HG03571 (cell line): ENCODE data around the gene LPAR2.
A peak's percentile ranks its signal among the peaks of the same experiment; 100 is the strongest.
"Not testable (repeated sequence)": the region's sequence is repeated elsewhere in the genome, so short reads cannot be mapped to it uniquely, and the experiment has no call there.

Experiments
- ATAC-seq: cut with Tn5 transposase; IDR thresholded peaks from one replicate; pipeline ENCODE4 v1.9.1; 2021; ENCODE audit not compliant: unreplicated experiment

The LPAR2 gene

DNA sequence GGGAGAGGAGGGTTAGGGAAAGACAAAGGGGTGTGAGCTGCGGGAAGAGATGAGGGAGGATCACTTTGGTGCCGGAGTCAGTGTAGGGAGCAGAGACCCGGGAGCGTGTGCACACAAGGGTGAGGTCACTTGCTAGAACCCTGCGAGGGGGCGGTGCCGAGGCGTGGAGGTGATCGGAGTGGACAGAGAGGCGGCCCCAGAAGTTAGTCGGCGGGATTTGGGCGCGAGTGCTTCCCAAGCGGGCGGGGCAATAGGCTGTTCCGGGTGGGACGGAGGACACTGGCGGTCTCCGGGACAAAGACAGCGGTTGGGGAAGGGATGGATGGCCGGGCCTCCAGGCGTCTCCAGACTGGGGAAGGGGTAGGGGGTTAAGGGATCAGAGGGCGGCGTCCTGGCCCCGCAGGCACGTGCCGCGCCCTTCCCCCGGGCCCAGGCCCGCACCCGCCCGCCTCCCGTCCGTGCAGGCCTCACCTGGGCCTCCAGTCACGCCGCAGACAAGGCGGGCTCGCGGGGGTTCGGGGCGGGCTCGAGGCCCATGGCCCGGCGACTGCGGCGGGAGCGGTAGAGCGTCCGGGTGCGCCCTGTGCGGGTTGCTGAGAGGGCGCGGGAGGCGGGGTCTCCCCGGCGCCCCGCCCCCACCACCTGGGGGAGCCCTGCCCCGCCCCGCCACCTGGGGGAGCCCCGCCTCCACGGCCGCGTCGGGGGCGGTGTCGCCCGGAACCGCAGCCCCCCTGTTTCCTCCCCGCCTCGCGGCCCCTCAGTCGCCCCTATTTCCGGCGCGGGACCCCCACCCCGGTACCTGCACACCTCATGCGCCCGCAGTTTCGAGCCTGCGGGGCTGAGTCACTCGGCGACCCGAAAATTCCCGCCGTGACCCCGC is at the start of gene LPAR2:
Gene LPAR2 (minus strand): TSS at position 600 of the 880 bp plus-strand sequence. CDS start 945 bp downstream, outside the sequence.
- ATAC-seq = peak; percentile 71

DNA sequence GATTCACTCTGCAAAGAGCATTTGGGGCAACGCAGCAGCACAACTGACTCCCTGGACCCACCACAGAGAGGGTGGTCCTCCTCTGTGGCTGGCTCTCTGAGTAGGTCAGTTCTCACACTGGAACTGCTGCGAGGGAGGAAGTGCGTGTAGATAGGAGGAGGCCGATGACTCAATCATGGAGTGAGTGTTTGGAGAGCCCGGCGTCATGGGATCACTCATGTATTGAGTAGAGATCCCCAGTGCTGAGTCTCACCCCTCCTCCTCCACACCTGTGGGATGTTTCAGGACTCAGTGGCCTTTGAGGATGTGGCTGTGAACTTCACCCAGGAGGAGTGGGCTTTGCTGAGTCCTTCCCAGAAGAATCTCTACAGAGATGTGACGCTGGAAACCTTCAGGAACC is 49.6 kb upstream of the LPAR2 start:
- ATAC-seq = no peak

DNA sequence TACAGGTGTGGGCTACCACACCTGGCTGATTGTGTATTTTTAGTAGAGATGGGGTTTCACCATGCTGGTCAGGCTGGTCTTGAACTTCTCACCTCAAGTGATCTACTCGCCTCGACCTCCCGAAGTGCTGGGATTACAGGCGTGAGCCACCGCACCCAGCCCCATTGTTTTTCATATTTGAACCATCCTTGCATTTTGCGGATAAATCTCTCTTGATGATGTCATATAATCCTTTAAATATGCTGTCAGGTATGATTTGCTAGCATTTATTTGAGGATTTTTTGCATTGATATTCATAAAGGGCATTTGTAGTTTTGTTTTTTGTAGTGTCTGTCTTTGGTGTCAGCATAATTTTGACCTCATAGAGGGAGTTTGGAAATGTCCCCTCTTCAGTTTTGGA is 46.3 kb upstream of the LPAR2 start:
- no peak for ATAC-seq

DNA sequence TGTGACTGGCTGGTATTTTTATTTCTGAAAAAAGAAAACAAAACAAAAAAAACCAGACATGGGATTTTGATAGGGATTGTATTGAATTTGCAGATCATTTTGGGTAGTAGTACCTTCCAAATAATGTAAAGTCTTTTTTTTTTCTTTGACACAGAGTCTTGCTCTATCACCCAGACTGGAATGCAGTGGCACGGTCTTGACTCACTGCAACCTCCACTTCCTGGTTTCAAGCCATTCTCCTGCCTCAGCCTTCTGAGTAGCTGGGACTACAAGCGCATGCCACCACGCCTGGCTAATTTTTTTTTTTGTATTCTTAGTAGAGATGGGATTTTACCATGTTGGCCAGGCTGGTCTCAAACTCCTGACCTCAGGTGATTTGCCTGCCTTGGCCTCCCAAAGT is 44.8 kb upstream of the LPAR2 start:
- no peak for ATAC-seq

DNA sequence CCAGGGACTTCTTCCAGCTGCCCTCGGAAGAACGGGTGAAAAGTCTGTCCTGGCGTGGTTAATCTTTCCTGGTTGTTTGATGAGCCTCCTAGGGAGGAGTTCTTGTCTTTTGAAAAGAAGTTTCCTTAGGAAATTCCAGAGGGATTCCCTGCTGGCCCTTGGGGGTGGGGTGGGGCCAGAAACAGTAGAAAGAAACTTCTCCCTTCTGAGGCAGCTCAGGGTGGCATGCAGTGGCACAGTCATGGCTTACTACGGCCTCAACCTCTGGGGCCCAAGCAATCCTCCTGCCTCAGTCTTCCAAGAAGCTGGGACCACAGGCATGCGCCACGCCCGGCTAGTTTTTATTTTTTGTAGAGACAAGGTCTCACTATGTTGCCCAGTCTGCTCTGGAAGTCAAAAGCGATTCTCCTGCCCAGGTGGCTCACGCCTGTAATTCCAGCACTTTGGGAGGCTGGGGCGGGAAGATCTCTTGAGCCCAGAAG is 42.1 kb upstream of the LPAR2 start:
- ATAC-seq = no peak

DNA sequence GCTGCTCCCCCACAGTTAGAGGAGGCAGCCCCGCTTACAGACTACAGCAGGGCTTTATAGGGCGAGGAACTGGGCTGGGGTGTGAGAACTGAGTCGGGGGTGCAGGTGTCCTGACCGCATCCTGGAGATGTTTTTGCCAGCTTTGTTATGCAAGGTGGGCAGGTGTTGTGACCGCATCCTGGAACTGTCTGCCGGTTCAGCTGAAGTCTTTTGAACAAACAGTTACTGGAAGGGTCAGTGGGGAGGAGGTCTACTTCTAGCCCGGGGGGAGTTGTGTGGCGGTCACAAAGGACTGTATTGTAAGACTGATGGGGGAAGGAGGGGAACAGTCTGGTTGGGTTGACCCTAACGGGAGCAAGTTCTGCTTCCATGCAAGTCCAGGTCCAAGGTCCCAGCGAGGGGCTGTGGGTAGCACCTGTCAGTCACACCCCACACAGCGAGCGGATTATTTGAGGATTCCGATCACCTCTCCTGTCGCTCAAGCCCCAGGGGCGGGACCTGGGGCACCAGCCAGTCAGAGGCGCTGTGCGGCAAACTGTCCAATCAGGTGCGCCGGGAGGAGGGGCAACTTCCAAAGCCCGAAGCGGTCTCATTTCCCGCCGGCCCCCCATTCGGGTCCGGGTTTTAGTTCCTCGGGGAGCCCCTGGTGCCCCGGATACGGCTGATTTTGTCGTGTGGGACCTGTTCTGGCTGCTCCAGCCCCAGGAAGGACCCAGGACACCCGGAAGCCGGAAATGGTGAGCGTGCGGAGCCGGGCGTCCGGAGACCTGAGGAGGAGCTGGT is 40.4 kb upstream of the LPAR2 start, which contains the start of gene ZNF101:
Gene ZNF101 (plus strand): TSS at position 610 of the 783 bp plus-strand sequence. CDS start 125 bp downstream, at position 735.
- peak; percentile 53 for ATAC-seq

DNA sequence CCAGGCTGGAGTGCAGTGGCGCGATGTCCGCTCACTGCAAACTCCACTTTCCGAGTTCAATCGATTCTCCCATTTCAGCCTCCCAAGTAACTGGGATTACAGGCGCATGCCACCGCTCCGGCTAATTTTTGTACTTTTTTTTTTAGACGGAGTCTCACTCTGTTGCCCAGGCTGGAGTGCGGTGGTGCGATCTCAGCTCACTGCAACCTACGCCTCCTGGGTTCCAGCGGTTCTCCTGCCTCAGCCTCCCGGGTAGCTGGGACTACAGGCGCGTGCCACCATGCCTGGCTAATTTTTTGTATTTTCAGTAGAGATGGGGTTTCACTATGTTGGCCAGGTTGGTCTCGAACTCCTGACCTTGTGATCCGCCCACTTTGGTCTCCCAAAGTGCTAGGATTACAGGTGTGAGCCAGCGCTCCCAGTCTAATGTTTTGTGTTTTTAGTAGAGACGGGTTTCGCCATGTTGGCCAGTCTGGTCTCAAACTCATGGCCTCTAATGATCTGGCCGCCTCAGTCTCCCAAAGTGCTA is 37.5 kb upstream of the LPAR2 start:
- not testable (repeated sequence) for ATAC-seq

DNA sequence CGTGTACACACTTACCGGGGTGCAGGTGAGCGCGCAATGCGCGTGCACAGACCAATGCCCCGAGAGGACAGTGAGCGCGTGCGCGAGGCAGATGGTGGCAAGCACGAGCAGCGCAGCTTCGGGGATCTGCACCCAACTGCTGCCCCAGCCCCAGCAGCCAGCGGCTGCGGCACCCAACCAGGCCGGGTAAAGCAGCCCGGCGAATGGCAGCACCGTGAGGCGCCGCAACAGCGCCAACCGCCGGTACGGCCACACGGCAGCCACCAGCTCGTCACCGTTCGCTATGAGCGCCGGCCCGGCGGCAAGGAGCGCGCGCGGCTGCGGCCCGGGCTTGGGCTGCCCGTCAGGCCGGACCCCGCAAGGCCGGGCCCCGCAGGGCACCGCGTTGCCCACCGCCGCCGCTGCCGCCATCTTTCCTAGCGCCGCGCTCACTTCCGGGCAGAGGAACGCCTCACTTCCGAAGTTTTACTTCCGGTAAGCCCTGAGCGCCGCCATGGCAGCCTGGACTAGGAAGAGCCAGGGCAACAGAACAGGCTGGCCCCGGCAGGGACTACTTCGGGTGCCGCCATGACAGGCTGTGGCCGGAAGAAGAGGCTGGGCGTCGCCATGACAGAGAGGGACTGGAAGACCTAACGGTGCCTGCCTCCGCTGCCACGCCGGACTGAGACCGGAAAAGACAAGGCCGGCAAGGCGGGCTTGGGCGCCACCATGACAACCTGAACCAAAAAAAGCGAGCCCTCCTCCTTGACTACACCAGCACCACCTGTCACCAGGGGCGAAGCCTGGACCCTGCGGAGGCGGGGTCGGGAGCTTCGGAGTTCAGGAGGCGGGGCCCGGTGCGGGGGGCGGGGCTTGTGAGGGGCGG is 35.5 kb upstream of the LPAR2 start, which contains the start of gene ATP13A1:
Gene ATP13A1 (minus strand): TSS at position 421 of the 865 bp plus-strand sequence. CDS start 10 bp downstream, at position 411.
- peak; percentile 61 for ATAC-seq

DNA sequence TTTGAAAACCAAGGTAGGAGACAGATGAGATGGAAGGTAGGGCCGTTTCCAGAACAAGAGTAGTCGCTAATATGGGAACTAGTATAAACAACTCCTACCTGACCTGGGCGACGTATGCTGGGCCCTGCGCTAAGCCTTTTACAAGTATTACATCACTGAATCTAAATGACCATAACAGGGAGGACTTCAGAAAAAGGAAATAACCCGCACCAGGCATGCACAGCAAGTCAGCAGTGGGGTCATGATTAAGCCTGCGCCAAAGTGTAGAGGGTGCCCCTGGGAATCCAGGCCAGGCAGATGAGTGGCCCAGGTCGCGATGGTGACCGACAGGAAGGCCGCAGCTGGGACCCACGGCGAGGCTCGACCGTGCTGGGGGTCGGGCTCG is 34.8 kb upstream of the LPAR2 start:
- peak; percentile 1 for ATAC-seq

DNA sequence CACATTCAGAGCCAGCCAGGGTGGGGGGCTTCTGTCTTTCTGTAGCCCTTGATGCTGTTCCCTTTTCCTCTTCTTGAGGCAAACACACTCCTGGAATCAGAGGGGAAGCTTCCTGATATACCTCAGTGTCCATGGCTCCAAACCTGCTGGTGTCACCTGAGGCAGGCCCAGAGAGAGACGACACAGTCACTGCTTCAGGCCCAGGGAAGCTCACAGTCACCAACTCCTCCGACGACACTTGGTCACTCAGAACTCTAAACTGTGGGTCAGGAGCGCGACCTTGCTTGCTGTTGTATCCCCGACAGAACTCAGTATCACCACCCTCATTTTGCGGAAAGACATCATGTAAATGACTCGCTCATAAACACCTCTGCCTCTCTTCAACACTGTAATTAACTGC is 34.3 kb upstream of the LPAR2 start:
- no peak for ATAC-seq

DNA sequence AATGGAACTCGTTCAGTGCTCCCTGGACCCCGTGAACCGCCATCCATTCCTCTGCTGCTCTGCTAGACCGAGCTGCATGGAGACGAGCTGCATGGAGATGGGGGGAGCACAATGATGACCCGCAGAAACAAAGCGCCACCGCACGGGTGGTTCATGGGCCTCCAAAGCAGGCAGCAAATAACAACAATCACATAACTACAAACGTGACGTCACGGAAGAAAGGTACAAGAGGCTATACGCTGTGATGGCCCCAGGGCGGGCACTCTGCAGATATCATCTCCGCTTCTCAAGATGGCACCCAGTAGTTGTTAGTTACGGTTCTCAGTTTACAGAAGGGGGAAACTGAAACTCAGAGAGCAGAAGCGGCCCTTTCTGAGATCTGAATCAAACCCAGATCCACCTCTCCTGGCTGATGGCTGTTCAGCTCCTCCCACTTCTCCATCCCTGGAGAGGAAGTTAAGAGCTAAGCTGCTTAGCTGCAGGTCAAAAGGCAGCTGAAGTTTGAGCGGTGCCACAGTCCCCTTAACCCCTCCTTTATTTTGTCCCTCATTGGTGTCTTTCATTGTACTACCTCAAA is 33.7 kb upstream of the LPAR2 start:
- ATAC-seq = peak; percentile 31

DNA sequence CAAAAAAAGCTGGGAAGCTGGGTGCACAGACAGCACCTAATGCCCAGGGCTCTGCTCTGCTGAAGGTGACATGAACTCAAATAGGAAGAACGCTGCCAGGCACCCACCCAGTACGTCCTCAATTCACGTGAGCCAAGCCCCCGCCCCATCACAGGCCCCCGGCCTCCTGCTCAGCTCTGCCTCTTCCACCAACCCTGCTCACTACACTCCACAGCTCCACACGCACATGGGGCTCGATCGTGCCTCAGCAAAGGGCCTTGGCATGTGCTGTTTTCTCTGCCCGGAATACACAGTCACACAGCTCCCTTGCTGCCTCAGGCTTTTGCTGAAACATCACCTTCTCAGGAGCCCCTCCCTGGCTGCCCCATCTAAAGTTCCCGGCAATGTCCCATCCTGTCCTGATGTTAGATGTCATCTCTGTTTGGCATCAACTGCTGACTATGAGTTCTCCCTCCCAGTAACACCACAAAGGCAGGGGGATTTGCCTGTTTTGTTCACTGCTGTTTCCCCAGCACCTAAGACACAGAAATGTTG is 33.2 kb upstream of the LPAR2 start:
- ATAC-seq = no peak

DNA sequence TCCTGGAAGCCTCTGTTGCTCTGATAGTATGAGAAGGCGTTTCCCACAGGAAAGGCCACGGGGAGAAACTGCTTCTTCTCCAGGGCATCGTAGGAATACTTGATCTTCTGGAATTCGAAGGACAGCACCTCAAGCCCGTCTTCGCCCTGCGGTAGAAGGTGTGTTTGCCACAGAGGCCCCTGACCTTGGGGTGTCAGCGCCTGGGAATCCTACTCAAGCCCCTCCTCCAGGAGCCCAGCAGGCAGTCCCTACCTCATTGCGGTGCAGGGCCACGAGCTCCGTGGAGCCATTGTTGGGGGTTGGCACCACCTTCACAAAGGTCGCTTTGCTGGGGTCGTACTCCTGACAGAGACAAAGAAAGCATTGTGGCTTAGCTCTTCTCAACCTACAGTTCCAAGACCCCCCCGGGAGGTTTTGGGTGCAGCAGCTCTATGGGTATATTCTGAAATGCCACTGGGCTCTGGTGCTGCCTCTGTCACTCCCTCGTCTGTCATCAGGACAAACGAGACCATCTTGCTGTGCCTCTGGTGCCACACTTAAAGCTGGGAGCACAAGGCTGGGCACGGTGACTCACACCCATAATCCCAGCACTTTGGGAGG is 31.7 kb upstream of the LPAR2 start:
- no peak for ATAC-seq

DNA sequence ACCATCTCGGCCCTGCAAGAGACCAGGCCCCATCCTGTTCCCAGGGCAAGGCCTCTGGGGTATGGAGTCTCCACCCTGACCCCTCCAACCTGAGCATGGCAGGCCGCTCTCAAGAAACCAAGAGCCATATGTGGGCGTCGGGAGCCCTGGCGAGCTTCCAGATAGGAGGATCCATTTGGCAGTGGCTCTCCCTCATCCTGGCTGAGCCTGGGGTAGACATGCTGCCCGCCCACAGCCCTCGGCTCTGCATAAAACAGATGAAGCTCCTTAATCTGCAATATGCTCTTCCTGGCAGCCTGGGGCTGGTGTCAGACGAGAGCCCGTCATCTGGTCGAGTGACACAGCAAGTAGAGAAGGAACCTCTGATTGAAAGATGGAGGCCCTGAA is 29.4 kb upstream of the LPAR2 start:
- ATAC-seq = no peak

DNA sequence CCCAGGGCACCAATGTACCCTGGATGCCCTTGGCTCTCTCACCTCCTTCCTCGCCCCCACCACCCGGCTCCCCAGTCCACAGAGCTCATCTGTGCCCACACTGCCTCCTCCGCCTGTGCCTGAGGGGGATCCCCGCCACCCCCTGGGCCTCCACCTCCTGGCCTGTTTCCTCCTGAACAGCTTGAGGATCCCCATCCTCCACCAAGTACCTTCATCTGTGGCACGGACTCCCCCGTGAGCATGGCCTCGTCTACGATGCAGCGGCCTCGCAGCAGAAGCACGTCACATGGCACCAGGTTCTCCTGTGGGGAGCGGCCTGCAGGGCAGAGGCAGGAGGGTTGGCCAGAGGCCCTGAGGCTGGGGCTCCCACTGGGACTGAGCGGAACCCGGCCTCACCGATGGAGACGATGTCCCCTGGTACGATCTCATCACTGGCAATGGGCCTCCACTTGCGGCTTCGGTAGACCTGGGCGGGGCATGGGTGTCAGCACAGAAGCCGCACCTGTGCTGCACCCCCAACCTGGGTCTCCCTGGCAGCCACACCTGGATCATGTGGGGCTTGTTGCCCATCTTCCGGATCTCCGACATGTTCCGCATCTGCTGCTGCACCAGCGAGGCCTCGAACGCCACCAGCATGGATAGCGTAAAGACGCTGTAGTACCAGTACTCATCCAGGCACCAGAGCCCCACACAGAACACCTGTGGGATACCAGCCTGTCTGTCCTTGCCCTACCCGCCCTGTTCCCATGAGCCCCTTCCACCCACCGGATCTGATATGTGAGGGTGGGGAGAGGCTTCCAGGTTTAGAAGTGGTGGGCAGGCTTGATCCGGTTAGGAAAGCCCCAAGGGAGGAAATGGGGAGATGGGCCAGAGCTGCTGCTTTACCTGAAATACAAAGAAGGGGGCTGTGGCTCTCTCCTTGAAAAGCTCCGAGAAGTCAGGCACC is 28.7 kb upstream of the LPAR2 start:
- ATAC-seq = no peak

DNA sequence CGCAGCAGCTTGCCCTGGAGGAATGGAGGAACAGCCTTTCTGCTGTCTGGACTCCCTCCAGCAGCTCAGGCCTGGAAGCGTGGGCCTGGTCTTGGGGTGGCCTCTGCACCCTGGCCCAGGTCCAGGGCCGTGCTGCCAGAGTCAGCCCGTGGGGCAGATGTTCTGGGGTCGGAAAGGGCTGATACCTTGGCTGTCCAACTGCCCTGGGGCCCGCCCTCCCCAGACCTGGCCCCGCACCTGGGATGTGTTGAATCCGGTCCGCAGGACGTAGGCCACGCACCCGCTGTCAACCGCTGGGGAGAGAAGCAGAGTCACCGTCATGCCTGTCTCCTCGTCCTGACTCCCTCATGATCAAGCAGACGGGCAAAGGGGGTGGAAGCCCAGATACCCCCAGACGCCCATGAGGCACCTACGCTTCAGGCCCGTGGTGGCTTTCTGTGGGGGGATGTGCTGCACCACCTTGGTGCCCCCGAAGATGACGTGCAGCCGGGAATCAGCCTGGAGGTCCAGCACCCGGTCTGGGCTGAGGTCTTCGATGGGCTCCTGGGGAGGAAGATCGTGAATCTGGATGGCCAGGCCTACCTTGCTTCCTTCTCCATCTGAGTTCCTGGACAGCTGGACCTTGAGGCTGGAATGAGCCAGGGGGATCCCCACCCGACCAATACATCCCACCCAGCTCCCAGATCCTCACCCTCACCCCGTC is 27.8 kb upstream of the LPAR2 start:
- no peak for ATAC-seq

DNA sequence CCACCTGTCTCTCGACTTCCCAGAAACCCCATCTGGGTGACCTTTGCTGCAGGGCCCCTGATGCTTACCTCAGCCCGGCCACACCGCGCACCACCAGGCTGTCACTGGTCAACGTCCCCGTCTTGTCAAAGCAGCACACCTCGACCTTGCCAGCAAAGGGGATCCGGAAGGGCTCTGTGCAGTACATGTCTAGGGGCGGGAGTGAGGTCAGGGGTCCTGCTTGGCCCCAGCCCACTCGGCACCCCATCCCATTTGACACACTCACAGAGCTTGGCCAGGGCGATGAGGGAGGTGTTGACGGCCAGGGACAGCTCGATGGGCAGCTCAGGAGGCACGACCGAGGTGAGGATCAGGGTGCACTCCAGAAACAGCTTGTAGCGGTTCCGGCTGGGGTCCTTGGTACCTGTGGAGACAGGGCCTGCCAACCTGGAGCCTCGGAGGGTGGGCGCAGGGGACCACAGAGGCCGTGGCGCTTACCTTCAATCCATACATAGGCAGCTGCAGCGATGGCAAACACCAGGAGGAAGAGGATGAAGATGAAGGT is 27.1 kb upstream of the LPAR2 start:
- ATAC-seq = no peak
